Activated T-cell treated with anti-CD3 and anti-CD28 coated beads, Interleukin-2, amount 50 U/mL, for 48 hours (primary cell): ENCODE data around the gene LRIG3.
"Not testable (repeated sequence)": the region's sequence is repeated elsewhere in the genome, so short reads cannot be mapped to it uniquely, and the experiment has no call there.

Experiments used
- DNase-seq, 2 experiments: peaks; one replicate each; pipeline ENCODE4 v3.0.0-alpha.2; 2020

Gene LRIG3, protein sequence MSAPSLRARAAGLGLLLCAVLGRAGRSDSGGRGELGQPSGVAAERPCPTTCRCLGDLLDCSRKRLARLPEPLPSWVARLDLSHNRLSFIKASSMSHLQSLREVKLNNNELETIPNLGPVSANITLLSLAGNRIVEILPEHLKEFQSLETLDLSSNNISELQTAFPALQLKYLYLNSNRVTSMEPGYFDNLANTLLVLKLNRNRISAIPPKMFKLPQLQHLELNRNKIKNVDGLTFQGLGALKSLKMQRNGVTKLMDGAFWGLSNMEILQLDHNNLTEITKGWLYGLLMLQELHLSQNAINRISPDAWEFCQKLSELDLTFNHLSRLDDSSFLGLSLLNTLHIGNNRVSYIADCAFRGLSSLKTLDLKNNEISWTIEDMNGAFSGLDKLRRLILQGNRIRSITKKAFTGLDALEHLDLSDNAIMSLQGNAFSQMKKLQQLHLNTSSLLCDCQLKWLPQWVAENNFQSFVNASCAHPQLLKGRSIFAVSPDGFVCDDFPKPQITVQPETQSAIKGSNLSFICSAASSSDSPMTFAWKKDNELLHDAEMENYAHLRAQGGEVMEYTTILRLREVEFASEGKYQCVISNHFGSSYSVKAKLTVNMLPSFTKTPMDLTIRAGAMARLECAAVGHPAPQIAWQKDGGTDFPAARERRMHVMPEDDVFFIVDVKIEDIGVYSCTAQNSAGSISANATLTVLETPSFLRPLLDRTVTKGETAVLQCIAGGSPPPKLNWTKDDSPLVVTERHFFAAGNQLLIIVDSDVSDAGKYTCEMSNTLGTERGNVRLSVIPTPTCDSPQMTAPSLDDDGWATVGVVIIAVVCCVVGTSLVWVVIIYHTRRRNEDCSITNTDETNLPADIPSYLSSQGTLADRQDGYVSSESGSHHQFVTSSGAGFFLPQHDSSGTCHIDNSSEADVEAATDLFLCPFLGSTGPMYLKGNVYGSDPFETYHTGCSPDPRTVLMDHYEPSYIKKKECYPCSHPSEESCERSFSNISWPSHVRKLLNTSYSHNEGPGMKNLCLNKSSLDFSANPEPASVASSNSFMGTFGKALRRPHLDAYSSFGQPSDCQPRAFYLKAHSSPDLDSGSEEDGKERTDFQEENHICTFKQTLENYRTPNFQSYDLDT

DNA sequence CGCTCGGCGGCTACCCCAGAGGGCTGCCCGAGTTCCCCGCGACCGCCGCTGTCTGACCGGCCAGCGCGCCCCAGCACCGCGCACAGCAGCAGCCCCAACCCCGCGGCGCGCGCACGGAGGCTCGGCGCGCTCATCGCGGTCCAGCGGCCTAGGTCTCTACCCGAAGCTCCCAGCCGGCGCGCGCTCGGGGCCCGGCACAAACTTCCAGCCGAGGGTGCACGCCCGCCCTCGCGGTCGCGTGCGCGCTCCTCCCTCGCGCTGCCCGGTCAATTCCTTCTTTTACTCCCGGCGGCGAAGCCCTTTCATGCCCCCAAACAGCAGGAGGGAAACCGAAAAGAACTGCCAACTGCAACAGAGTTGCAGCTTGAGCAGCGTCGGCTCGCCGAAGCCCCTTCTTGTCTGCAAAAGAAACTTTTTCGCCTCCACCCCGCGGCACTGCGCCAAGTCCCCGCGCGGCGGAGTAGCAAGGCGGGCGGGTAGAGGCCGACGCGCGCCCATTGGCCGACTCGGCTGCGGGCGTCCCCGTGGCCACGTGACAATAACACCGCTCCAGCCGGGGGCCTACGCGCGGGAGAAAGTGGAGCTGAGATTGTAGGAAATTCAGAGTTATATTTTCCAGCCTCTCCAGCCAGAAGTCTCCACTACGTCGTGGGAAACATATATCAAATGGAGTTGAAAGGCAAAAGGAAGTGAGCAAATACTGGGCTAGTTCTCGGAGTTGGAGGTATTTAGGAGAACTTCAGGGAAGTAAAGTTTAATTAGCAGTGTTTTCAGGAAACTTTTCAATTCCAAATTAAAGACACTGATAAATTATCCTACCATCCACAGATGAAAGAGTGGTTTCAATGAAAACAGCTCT is at the start of gene LRIG3:
Gene LRIG3, minus strand, starts transcription at position 403 of the 859 bp plus-strand sequence. Its CDS starts 269 bp downstream, at position 134.
- peak; percentile 32 to 39 for DNase-seq

DNA sequence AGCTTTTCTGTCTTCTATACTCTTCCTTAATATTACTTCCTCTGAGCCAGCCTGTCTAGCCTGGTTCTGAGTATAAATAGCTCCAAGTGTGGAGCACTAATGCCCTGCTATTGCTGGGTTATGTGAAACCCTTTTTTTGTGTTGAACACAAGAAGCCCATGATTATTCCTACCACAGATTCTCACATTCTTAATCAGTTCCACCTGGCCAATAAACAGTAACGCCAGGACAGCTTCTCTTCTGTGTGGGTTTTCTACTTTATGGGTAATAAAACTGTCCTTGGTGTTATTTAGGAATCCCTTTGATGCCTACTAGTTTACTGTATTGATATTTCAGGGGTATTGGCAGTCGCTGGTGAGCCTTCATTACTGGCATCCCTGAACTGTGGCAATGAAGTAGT is 48.9 kb upstream of the LRIG3 start:
- no peak for DNase-seq

DNA sequence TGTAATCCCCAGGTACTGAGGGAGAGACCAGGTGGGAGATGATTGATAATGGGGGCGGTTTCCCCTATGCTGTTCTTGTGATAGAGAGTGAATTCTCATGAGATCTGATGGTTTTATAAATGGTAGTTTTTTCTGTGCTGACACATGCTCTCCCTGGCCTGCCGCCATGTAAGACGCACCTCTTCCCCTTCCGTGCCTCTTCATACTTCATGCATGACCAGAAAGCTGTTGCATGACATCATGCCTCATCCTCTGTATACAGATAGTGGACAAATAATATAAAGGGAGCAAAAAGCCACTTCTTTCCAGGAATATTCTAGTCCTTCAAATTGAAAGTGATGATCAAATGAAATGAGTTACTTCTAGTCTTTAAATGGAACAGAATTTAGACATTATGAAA is 47.3 kb upstream of the LRIG3 start:
- no peak for DNase-seq

DNA sequence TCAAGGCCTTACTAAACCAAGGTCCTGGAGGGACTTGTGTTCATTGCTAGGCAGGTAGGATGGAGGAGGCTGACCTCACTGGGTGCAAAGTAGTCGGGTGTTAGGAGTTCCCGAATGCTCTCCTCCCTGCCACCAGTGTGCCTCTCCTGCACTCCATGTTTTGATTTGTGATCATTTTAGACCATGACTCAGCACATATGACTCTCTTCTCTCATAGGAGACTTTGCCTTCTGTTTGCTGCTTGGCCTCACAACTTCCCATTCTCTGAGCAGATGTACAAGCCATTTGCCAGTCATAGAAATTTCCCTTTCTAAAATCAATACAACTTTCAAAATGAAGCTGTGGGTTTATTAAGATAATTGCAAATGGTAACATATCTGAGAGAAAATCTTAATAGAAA is 46.6 kb upstream of the LRIG3 start:
- no peak for DNase-seq

DNA sequence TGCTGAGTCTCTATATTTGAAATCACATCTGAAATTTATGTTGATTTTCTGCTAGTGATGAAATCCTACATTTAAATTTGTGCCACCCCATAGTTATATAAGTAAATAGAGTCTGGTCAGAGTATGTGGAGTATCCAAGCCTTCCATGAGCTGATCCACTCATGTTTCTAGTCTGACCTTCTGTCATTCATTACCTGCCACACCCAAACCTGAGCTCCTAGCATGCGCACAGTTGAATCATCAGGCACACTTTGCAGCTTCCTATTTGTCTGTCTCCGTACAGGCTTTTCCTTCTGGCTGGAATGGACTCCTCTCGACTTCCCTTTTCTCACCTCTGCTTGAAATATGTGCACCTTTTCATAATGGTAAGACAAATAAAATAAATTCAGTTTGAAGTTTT is 45.3 kb upstream of the LRIG3 start:
- DNase-seq, result no peak

DNA sequence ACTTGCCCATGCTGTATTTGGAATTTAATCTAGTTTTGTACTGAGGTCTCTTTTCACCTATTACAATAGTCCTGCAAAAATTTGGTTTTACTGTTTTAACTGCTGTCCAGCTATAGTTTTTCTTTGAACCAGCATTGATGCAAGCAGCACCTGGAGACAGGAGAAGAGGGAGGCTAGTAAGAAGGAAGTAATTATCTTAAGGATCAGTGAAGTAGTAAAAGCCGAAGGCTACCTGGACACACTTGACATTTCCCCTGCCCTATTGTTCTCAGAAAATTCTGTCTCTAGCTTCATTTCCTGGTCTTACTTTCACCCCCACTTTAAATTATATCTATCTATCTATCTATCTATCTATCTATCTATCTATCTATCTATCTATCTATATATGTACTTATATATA is 43.5 kb upstream of the LRIG3 start:
- DNase-seq, result no peak

DNA sequence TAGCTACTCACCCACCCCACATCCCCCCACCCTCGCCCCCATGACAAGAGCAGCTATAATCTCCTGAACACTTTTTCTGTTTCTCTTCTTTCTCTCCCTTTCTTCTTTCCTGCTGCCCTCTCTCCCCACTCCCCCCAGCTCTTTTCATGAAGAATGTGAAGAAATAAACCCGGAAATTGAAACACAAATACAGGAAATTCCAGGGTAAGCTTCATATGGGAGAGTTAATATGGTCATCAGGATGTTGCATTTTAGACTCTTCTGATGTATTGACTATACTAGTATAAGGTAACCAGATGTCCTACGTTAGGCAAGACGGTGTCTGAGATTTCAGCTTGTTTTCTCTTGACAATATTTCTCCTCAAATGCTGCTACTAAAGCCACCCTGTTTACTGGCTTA is 41.6 kb upstream of the LRIG3 start:
- no peak for DNase-seq

DNA sequence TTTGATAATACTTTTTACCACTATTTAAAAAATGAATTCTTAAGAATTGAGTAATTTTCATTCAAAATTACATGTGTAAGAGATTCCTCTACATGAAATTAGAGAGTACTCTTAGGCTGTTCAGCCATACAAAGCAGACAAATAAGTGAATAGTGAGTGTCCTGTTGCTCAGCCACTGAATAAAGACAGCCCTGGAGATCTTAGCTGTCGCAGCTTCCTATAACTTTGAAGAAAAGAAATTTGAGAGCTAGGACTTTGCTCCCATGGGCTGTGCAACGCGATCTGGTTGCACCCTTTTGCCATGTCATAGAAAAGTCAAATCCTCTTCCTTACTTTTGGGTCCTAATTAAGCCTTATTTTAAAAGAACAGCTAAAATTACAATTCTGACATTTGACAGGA is 40.9 kb upstream of the LRIG3 start:
- DNase-seq, result no peak

DNA sequence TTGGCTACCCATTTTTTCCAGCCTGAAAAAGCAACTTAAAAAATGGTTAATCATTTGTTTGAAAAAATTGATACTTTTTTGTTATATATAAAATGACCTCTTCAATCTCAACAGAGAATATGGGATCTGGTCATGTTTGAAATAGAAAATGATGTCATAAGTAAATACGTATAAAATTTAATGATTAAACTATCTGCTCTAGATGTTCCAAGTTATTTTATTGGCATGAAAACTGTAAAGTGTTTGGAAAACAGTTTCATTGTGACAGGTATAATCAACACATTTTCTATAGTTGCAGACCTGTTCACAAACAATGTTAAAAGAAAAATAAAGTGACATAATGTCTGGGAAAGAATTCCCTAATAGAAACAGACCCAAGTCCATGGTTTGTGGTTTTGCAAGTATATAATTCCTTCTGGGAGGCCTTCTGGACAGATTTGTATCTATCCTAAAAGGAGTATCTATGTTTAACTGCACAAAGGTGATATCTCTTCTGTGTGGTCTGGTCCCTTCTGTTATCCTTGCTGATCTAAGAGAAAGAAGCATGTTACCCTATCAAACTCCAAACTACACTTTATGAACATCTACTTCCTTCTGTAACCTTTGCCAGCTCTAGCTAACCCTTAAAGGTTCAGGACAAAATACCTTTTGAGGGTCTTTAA is 39.5 kb upstream of the LRIG3 start:
- no peak for DNase-seq

DNA sequence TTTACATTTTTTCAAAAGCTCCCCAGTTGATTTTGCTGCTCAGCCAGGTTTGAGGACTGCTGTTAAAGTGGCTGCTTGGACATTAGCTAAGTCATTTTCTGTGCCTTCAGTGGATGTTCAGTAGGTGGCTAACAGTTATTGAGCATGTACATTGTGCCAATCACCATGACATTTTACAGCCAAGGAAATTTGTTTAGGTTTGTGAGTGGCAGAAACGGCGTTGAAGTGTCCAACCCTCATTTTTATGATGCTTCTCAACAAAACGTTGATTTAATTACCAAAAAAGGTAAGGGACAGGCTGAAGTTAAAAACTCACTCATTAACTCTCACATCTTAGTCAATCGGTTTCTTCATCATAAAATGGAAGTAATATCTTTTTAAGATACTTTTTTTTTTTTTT is 37.0 kb upstream of the LRIG3 start:
- no peak for DNase-seq

DNA sequence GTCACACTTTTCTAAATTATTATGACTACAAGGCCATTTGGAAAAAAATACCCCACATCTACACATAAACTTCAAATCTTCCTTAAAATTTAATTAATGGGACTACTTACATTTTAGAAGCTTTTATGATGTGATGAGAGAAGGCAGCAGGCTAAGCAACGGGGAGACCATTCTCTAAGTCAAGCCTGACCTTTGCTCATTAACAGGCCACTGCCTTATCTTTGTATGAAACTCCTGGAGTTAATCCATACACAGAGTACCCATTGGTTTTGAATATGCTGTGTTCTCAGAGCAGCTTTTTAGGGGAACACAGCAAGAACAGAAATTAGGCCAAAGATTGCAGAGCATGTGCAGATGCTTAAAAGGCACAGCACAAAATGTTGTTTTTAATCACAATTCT is 35.5 kb upstream of the LRIG3 start:
- DNase-seq, result no peak

DNA sequence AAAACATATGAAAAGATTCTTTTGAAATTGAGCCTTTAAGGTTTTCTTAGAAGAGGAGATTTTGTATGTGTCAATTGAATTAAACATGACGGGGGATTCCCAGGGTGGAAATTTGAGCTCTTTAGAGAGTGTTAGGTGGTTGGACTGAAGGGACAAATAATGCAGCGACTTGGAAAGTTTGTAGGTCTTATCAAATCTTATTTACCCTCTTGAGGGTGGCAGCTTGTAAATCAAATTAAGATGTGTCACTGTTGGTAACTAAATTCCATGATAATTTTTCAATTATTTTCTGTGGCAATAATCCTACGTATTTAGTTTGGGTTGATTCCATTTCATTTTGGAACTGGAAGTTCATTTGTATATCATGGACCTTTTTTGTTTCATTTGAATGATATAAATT is 33.7 kb upstream of the LRIG3 start:
- no peak for DNase-seq

DNA sequence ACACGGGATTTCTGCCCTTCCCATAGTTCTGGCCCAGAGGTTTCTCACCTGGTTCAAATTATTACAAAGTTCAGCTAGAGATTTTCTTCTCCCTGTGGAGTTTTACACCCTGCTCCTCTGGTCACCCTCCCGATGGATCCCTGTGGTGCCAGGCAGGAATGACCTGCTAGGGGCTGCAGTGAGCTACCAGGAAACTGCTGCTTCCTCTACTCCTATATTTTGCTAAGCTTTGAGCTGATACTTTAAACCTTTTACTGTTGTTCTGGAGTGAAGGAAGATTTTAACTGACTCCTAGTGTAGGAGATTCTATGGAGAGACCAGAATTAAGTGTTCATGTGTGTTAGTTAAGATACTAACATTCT is 30.4 kb upstream of the LRIG3 start:
- no peak for DNase-seq

DNA sequence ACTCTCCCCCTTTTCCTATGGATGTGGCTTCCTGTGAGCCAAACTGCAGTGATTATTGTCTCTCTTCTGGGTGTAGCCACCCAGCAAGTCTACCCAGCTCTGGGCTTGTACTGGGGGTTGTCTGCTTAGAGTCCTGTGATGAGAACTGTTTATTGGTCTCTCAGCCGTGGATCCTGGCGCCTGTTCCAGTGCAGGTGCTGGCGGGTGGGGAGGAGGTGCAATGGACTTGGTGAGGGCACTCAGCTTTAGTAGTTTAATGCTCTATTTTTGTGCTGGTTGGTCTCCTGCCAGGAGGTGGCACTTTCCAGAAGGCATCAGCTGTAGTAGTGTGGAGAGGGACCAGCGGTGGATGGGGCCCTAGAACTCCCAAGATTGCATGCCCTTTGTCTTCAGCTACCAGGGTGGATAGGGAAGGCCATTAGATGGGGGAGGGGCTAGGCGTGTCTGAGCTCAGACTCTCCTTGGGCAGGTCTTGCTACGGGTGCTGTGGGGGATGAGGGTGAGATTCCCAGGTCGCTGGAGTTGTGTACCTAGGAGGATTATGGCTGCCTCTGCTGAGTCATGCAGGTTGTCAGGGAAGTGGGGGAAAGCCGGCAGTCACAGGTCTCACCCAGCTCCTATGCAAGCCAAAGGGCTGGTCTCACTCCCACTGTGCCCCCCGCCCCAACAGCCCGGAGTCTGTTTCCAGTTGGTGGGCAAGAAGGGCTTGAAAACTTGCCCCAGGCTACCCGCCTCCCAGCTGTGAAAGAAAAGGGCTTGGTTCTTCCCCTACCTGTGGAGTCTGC is 29.8 kb upstream of the LRIG3 start:
- DNase-seq, result not testable (repeated sequence)

DNA sequence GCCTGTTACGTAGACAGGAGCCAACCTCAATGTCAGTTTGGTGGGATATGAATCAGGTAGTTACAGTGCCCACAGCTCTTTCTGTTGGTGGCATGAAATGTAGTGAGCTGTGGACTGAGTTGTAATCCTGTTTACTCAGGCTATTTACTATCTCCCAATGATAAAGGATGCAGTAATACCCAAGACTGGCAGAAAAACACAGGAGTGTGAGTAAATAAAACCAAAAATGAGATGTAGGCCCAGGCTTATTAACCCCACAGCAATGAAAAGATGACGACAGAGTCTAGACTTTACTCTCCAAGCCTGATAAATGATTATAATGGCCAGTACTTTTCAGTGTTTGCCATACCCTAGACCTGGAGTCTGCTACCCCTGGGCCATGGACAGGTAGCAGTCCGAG is 22.8 kb upstream of the LRIG3 start:
- DNase-seq, result no peak

DNA sequence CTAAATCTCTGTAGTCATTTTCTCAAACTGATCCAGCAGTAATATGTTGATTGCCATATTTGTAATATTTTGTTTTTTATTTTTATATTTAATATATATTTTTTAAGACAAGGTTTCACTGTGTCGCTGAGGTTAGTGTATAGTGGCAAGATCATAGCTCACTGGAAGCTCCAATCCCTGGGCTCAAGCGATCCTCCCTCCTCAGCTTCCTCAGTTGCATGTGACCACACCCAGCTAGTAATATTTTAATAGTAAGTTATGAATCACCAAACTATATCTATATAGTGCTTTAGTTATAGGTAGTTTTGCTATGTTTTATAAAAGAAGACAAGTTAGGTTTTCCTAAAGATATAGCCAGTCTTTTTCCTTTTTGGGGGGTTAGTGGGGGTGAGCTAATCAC is 22.0 kb upstream of the LRIG3 start:
- DNase-seq, result no peak

DNA sequence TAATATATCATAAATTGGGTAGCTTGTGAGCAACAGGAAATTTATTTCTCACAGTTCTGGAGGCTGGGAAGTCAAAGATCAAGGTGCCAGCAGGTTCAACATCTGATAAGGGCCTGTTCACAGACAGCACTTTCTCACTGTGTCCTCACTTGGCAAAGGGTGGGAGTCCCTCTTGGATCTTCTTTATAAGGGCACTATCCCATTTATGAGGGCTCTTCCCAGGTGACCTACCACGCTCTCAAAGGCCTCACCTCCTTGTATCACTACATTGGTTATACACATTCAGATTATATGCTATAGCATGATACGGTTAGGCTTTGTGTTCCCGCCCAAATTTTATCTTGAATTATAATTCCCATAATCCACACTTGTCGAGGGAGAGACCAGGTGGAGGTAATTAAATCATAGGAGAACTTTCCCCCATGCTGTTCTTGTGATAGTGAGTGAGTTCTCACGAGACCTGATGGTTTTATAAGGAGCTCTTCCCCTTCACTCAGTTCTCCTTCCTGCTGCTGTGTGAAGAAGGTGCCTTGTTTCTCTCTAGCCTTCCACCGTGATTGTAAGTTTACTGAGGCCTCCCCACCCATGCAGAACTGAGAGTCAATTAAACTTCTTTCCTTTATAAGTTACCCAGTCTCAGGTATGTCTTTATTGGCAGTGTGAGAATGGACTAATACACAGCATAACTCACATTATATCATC is 19.2 kb upstream of the LRIG3 start:
- no peak for DNase-seq

DNA sequence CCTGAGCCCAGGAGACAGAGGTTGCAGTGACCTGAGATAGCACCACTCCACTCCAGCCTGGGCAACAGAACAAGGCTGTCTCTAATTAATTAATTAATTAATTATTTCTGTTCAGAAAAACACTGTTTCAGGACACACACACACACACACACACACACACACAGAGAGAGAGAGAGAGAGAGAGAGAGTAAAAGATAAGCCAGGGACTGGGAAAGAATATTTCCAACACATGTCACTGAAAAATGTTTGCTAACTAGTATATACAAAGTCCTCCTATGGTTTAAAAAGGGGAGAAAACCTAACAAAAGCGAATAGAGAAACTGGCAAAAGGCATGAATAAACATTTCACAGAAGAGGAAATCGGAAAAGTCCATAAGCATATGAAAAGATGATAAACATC is 18.1 kb upstream of the LRIG3 start:
- DNase-seq, result no peak

DNA sequence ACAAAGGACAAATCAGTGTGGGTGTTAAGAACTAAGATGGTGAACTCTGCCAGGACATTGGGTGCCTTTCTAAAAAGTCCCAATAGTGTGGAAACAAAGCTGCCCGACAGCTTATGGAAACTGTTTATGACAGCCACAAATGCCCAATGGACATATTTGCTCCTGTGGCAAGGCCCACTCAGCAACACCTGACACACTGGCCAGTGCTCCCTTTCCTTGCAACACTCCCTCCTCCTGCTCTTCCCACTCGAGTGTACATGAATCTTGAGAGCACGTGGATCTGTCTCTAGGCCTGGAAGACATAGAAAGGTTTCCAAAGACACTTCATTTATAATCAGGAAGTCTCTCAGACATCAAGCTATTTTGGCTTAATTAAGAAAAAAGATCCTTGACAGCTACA is 14.2 kb upstream of the LRIG3 start:
- no peak for DNase-seq

DNA sequence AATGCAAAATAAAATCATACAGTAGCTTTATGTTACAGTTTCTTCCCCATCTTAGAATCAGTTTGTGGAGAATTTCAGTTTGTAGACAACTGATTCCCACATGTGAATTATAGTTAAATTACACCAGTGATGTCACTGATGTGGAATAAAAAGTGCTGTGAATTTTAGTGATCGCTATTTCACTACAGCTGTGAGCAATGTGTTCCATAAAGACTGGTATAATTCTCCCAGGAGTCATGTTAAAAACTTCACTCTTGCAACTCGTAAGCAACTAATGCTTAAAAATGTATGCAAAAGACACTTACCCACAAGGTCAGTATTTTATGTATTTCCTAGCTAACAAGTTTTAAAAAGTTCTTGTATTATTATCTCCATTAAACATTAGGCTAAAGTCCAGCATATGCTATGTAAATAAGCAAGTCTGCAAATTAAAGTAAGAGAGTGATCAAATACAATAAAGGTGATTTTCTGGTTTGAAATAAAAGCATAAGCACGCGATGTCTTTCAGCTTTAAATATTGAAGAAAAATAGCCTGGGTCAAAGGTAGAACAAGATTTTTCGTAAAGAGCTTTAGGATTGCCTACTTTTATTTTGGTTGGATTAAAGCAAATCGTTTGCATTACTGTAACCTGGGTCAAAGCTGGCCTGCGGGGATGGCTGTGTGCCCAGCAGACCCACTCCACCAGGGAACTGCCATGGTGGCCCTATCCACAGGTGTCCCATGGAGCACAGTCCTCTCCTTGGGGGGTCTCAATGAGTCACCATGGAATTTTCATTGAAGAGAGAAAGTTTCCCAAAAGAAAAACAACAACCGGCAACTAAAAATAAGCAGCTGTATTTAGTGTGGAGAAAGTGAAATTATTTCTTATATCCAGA is 12.7 kb upstream of the LRIG3 start:
- no peak for DNase-seq
